Neural cell (in vitro differentiated cells): ENCODE data around the gene ASB17. TPM values are rescaled to one million over a fixed set of nuclear protein-coding genes. Genes with fewer than 3 reads are reported as not detected.

ENCODE experiments used
- H2AFZ ChIP-seq: fragments of 200-600, 300-800 bp; sonication (generic), shearing (Covaris generic); 2 replicates; pipeline ENCODE4 v1.6.0; 2014; ENCODE audit warnings: low read depth, mild to moderate bottlenecking, antibody characterized with exemption, low read length, moderate library complexity
- H3F3A ChIP-seq: fragments of 200-600 bp; shearing (Covaris generic); 2 replicates; pipeline ENCODE4 v1.6.1; 2016; ENCODE audit warnings: mild to moderate bottlenecking, moderate library complexity, mixed read lengths, antibody characterized with exemption, low read length; ENCODE audit not compliant: insufficient read depth, poor library complexity, severe bottlenecking
- H3K27ac ChIP-seq: fragments of 200-600, 300-800 bp; sonication (generic), shearing (Covaris generic); 2 replicates; pipeline ENCODE4 v1.5.1; 2014; ENCODE audit warnings: mild to moderate bottlenecking, low read length, moderate library complexity
- H3K27me3 ChIP-seq: fragments of 300-800, 200-600 bp; sonication (generic), shearing (Covaris generic); 2 replicates; pipeline ENCODE4 v1.6.0; 2014; ENCODE audit warnings: mild to moderate bottlenecking, low read depth, low read length, moderate library complexity; ENCODE audit not compliant: insufficient read depth
- H3K36me3 ChIP-seq: fragments of 300-800, 200-600 bp; sonication (generic), shearing (Covaris generic); 2 replicates; pipeline ENCODE4 v1.5.1; 2014; ENCODE audit warnings: mild to moderate bottlenecking, antibody characterized with exemption, low read length, moderate library complexity; ENCODE audit not compliant: insufficient read depth
- H3K4me2 ChIP-seq: fragments of 300-800, 200-600 bp; sonication (generic), shearing (Covaris generic); 2 replicates; pipeline ENCODE4 v1.6.0; 2014; ENCODE audit warnings: mild to moderate bottlenecking, low read length
- H3K4me3 ChIP-seq: fragments of 300-800, 200-600 bp; sonication (generic), shearing (Covaris generic); 2 replicates; pipeline ENCODE4 v1.5.1; 2014; ENCODE audit warnings: mild to moderate bottlenecking, low read length, moderate library complexity
- H3K79me2 ChIP-seq: fragments of 200-600 bp; shearing (Covaris generic); replicated peaks from 2 replicates; pipeline ENCODE4 v1.6.0; 2014; ENCODE audit warnings: mild to moderate bottlenecking, low read length, moderate library complexity; ENCODE audit not compliant: insufficient read depth
- H3K9ac ChIP-seq: fragments of 300-800, 200-600 bp; sonication (generic), shearing (Covaris generic); 2 replicates; pipeline ENCODE4 v1.6.1; 2016; ENCODE audit warnings: mild to moderate bottlenecking, low read length, mixed read lengths
- H3K9me2 ChIP-seq: fragments of 200-600 bp; shearing (Covaris generic); 2 replicates; pipeline ENCODE4 v1.6.1; 2016; ENCODE audit warnings: mild to moderate bottlenecking, low read length, mixed read lengths; ENCODE audit not compliant: insufficient read depth
- H3K9me3 ChIP-seq: fragments of 200-600, 300-800 bp; sonication (generic), shearing (Covaris generic); 2 replicates; pipeline ENCODE4 v1.6.1; 2016; ENCODE audit warnings: mild to moderate bottlenecking, mixed run types, low read length, moderate library complexity, mixed read lengths
- H4K20me1 ChIP-seq: fragments of 200-600 bp; shearing (Covaris generic); 2 replicates; pipeline ENCODE4 v1.6.1; 2016; ENCODE audit warnings: mild to moderate bottlenecking, mixed run types; ENCODE audit not compliant: insufficient read depth
- EP300 ChIP-seq: fragments of 450-650 bp; conservative IDR thresholded peaks from 2 replicates; pipeline ENCODE4 v1.6.1; 2014; ENCODE audit warnings: antibody characterized with exemption, mild to moderate bottlenecking, moderate library complexity; ENCODE audit not compliant: poor library complexity, severe bottlenecking
- EZH2 ChIP-seq: fragments of 200-600, 300-800 bp; shearing (Covaris generic), sonication (generic); IDR thresholded peaks from 2 replicates; pipeline ENCODE4 v1.6.1; 2014; ENCODE audit warnings: antibody characterized with exemption, low read length, borderline replicate concordance, mild to moderate bottlenecking; ENCODE audit not compliant: insufficient read depth, poor library complexity, severe bottlenecking
- MXI1 ChIP-seq: fragments of 450-650 bp; conservative IDR thresholded peaks from 2 replicates; pipeline ENCODE4 v1.6.1; 2014; ENCODE audit warnings: antibody characterized with exemption, mild to moderate bottlenecking; ENCODE audit not compliant: poor library complexity, severe bottlenecking
- POLR2AphosphoS5 ChIP-seq: IDR thresholded peaks from 2 replicates; pipeline ENCODE4 v1.6.1; 2012
- RAD21 ChIP-seq: fragments of 450-650 bp; conservative IDR thresholded peaks from 2 replicates; pipeline ENCODE4 v1.6.1; 2014; ENCODE audit warnings: antibody characterized with exemption, mild to moderate bottlenecking, moderate library complexity
- SMC3 ChIP-seq: fragments of 450-650 bp; conservative IDR thresholded peaks from 2 replicates; pipeline ENCODE4 v1.6.1; 2014; ENCODE audit warnings: antibody characterized with exemption, mild to moderate bottlenecking, moderate library complexity; ENCODE audit not compliant: poor library complexity
- TAF1 ChIP-seq: IDR thresholded peaks from 2 replicates; pipeline ENCODE4 v1.6.1; 2012; ENCODE audit warnings: low read depth
- polyA minus RNA-seq: library from RNA; depleted of rRNA, polyadenylated mRNA; stranded (reverse); fragments of >200 nt; gene quantifications from 2 replicates; pipeline ENCODE4 v1.2.3, GENCODE V29; 2014
- polyA plus RNA-seq: library from polyadenylated mRNA; depleted of rRNA; stranded (reverse); fragments of >200 nt; gene quantifications from 2 replicates; pipeline ENCODE4 v1.2.3, GENCODE V29; 2014
- TF ChIP-seq, protein P1 (sequence below): fragments of 450-650 bp; IDR thresholded peaks from 2 replicates; pipeline ENCODE4 v1.5.1; 2014; ENCODE audit warnings: antibody characterized with exemption, mild to moderate bottlenecking, moderate library complexity; ENCODE audit not compliant: poor library complexity, severe bottlenecking
- TF ChIP-seq, protein P2 (sequence below): IDR thresholded peaks from 2 replicates; pipeline ENCODE4 v1.6.1; 2012; ENCODE audit warnings: borderline replicate concordance

The ASB17 gene, protein sequence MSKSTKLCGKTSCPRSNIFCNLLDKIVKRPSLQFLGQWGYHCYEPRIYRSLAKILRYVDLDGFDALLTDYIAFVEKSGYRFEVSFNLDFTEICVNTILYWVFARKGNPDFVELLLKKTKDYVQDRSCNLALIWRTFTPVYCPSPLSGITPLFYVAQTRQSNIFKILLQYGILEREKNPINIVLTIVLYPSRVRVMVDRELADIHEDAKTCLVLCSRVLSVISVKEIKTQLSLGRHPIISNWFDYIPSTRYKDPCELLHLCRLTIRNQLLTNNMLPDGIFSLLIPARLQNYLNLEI
- polyA plus RNA-seq (not detected in 2 replicates), polyA minus RNA-seq (not detected in 2 replicates)

GRCh38 chr1:75932304-75932703, at the start of gene ASB17:
ASB17 (minus strand) TSS chr1:75932404; CDS start chr1:75932291, 113 bp downstream.
- Histone ChIP-seq H4K20me1 (no peaks in the 10 kb centered on the region), H3K9me3 (no peaks in the 10 kb centered on the region), H3K4me3 (no peak within 1 kb of the TSS), H2AFZ (no peak within 1 kb of the TSS), H3K27ac (no peak within 1 kb of the TSS), H3K79me2 (no peaks in the 10 kb centered on the region), H3K36me3 (no peaks in the 10 kb centered on the region), H3K9me2 (no peaks in the 10 kb centered on the region), H3K27me3 (no peaks in the 10 kb centered on the region), H3F3A (no peaks in the 10 kb centered on the region), H3K9ac (no peak within 1 kb of the TSS), H3K4me2 (no peak within 1 kb of the TSS)
- TF ChIP-seq MXI1 (no peak), SMC3 (no peak)
- TF ChIP-seq, protein P1, sequence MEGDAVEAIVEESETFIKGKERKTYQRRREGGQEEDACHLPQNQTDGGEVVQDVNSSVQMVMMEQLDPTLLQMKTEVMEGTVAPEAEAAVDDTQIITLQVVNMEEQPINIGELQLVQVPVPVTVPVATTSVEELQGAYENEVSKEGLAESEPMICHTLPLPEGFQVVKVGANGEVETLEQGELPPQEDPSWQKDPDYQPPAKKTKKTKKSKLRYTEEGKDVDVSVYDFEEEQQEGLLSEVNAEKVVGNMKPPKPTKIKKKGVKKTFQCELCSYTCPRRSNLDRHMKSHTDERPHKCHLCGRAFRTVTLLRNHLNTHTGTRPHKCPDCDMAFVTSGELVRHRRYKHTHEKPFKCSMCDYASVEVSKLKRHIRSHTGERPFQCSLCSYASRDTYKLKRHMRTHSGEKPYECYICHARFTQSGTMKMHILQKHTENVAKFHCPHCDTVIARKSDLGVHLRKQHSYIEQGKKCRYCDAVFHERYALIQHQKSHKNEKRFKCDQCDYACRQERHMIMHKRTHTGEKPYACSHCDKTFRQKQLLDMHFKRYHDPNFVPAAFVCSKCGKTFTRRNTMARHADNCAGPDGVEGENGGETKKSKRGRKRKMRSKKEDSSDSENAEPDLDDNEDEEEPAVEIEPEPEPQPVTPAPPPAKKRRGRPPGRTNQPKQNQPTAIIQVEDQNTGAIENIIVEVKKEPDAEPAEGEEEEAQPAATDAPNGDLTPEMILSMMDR, result no peak

- TF ChIP-seq, protein P1, result no peak
- TF ChIP-seq POLR2AphosphoS5, result no peak
- TF ChIP-seq EP300, result no peak
- TF ChIP-seq MXI1, result no peak
- no peak for TF ChIP-seq RAD21
- no peak for TF ChIP-seq TAF1
- no peak for TF ChIP-seq SMC3
- TF ChIP-seq, protein P2, sequence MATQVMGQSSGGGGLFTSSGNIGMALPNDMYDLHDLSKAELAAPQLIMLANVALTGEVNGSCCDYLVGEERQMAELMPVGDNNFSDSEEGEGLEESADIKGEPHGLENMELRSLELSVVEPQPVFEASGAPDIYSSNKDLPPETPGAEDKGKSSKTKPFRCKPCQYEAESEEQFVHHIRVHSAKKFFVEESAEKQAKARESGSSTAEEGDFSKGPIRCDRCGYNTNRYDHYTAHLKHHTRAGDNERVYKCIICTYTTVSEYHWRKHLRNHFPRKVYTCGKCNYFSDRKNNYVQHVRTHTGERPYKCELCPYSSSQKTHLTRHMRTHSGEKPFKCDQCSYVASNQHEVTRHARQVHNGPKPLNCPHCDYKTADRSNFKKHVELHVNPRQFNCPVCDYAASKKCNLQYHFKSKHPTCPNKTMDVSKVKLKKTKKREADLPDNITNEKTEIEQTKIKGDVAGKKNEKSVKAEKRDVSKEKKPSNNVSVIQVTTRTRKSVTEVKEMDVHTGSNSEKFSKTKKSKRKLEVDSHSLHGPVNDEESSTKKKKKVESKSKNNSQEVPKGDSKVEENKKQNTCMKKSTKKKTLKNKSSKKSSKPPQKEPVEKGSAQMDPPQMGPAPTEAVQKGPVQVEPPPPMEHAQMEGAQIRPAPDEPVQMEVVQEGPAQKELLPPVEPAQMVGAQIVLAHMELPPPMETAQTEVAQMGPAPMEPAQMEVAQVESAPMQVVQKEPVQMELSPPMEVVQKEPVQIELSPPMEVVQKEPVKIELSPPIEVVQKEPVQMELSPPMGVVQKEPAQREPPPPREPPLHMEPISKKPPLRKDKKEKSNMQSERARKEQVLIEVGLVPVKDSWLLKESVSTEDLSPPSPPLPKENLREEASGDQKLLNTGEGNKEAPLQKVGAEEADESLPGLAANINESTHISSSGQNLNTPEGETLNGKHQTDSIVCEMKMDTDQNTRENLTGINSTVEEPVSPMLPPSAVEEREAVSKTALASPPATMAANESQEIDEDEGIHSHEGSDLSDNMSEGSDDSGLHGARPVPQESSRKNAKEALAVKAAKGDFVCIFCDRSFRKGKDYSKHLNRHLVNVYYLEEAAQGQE, result no peak
- no peak for TF ChIP-seq EZH2
- no peaks in the 10 kb centered on the region for H3F3A ChIP-seq
- no peak overlapping the region for H3K4me3 ChIP-seq
- H3K4me2 ChIP-seq, result no peak overlapping the region
- H3K36me3 ChIP-seq, result no peaks in the 10 kb centered on the region
- H2AFZ ChIP-seq, result no peak overlapping the region
- no peak overlapping the region for H3K9ac ChIP-seq
- no peaks in the 10 kb centered on the region for H3K9me3 ChIP-seq
- H3K9me2 ChIP-seq, result no peaks in the 10 kb centered on the region
- H4K20me1 ChIP-seq, result no peaks in the 10 kb centered on the region
- H3K27me3 ChIP-seq, result no peaks in the 10 kb centered on the region
- H3K27ac ChIP-seq, result no peak overlapping the region
- no peaks in the 10 kb centered on the region for H3K79me2 ChIP-seq
These were observed 49.0 kb upstream of the ASB17 start for GRCh38 chr1:75980972-75981897.
